Hepatocyte (in vitro differentiated cells): ENCODE results near the gene SPG11. TPM values are rescaled to one million over a fixed set of nuclear protein-coding genes. Genes with fewer than 3 reads are reported as not detected.
A peak's percentile ranks its signal among the peaks of the same experiment; 100 is the strongest.

ENCODE experiments used
- DNase-seq: peaks from one replicate; pipeline ENCODE4 v3.0.0-alpha.2; 2016; ENCODE audit warnings: low spot score
- H2AFZ ChIP-seq: fragments of 200-600 bp; sonication (generic); 2 replicates; pipeline ENCODE4 v1.6.0; 2016; ENCODE audit warnings: antibody characterized with exemption, mild to moderate bottlenecking
- H3K27ac ChIP-seq: fragments of 200-600 bp; sonication (generic); 2 replicates; pipeline ENCODE4 v1.5.1; 2016; ENCODE audit warnings: mild to moderate bottlenecking
- H3K27me3 ChIP-seq: fragments of 200-600 bp; sonication (generic); 2 replicates; pipeline ENCODE4 v1.6.1; 2016
- H3K36me3 ChIP-seq: fragments of 200-600 bp; sonication (generic); replicated peaks from 2 replicates; pipeline ENCODE4 v1.5.1; 2016; ENCODE audit warnings: low read depth; ENCODE audit not compliant: insufficient read depth
- H3K4me1 ChIP-seq: fragments of 200-600 bp; sonication (generic); 2 replicates; pipeline ENCODE4 v1.5.1; 2016; ENCODE audit warnings: mild to moderate bottlenecking, moderate library complexity; ENCODE audit not compliant: insufficient read depth
- H3K4me2 ChIP-seq: fragments of 200-600 bp; sonication (generic); 2 replicates; pipeline ENCODE4 v1.6.0; 2016
- H3K4me3 ChIP-seq: fragments of 200-600 bp; sonication (generic); 2 replicates; pipeline ENCODE4 v1.5.1; 2016; ENCODE audit warnings: mild to moderate bottlenecking
- H3K79me2 ChIP-seq: fragments of 200-600 bp; sonication (generic); 2 replicates; pipeline ENCODE4 v1.6.0; 2017; ENCODE audit warnings: mild to moderate bottlenecking
- H3K9me2 ChIP-seq: fragments of 200-600 bp; sonication (generic); replicated peaks from 2 replicates; pipeline ENCODE4 v1.6.0; 2017; ENCODE audit warnings: mild to moderate bottlenecking; ENCODE audit not compliant: insufficient read depth
- H3K9me3 ChIP-seq: fragments of 200-600 bp; sonication (generic); 2 replicates; pipeline ENCODE4 v1.5.1; 2016; ENCODE audit warnings: low read depth, mild to moderate bottlenecking
- H4K20me1 ChIP-seq: fragments of 200-600 bp; sonication (generic); 2 replicates; pipeline ENCODE4 v1.6.0; 2016; ENCODE audit warnings: mild to moderate bottlenecking; ENCODE audit not compliant: insufficient read depth, poor library complexity, severe bottlenecking
- CTCF ChIP-seq: fragments of 200-600 bp; sonication (generic); IDR thresholded peaks from 2 replicates; pipeline ENCODE4 v1.5.1; 2016; ENCODE audit warnings: antibody characterized with exemption, mild to moderate bottlenecking; ENCODE audit not compliant: poor library complexity
- EZH2 ChIP-seq: fragments of 200-600 bp; sonication (generic); IDR thresholded peaks from 2 replicates; pipeline ENCODE4 v1.6.1; 2016; ENCODE audit warnings: antibody characterized with exemption, mild to moderate bottlenecking, borderline replicate concordance
- EZH2phosphoT487 ChIP-seq: fragments of 200-600 bp; sonication (generic); IDR thresholded peaks from one replicate; pipeline ENCODE4 v1.6.1; 2018; ENCODE audit warnings: antibody characterized with exemption, mild to moderate bottlenecking, low read depth, moderate library complexity; ENCODE audit not compliant: unreplicated experiment, severe bottlenecking
- WGBS: methylation state at CpG from one replicate; pipeline ENCODE4 v1.1.6; 2016; ENCODE audit warnings: low lambda C conversion rate; ENCODE audit errors: missing lambda C conversion rate; 5-methylcytosine and 5-hydroxymethylcytosine counted together
- polyA plus RNA-seq: library from polyadenylated mRNA; unstranded; fragments of >200 nt; fragmentation: Nextera tagmentation; extraction: Ambion mirVana; gene quantifications from 2 replicates; pipeline ENCODE4 v1.2.1, GENCODE V29; 2016
- total RNA-seq: library from RNA; depleted of rRNA; stranded (reverse); fragments of >200 nt; gene quantifications from 2 replicates; pipeline ENCODE4 v1.2.3, GENCODE V29; 2014

SPG11 gene
- total and polyA plus RNA-seq, 2 experiments from 2014 or later = 28.2 to 70.3 TPM

GRCh38 chr15:44666210-44667038 is 3.0 kb upstream of the SPG11 start:
- TF ChIP-seq CTCF = no peak
- TF ChIP-seq EZH2 = no peak
- TF ChIP-seq EZH2phosphoT487 = no peak
- Histone ChIP-seq H3K4me2 (no peak overlapping the region), H3K9me2 (no peaks in the 10 kb centered on the region), H3K4me3 (no peak overlapping the region), H3K36me3 (no peaks in the 10 kb centered on the region), H3K4me1 (peaks cover 6% of the 10 kb centered on the region), H3K79me2 (peaks cover 9% of the 10 kb centered on the region), H4K20me1 (no peaks in the 10 kb centered on the region), H3K9me3 (no peaks in the 10 kb centered on the region), H2AFZ (no peak overlapping the region), H3K27me3 (no peaks in the 10 kb centered on the region), H3K27ac (no peak overlapping the region)
- 69% methylated on average over 5 of the region's 5 CpGs for WGBS
- no peak for DNase-seq

DNA sequence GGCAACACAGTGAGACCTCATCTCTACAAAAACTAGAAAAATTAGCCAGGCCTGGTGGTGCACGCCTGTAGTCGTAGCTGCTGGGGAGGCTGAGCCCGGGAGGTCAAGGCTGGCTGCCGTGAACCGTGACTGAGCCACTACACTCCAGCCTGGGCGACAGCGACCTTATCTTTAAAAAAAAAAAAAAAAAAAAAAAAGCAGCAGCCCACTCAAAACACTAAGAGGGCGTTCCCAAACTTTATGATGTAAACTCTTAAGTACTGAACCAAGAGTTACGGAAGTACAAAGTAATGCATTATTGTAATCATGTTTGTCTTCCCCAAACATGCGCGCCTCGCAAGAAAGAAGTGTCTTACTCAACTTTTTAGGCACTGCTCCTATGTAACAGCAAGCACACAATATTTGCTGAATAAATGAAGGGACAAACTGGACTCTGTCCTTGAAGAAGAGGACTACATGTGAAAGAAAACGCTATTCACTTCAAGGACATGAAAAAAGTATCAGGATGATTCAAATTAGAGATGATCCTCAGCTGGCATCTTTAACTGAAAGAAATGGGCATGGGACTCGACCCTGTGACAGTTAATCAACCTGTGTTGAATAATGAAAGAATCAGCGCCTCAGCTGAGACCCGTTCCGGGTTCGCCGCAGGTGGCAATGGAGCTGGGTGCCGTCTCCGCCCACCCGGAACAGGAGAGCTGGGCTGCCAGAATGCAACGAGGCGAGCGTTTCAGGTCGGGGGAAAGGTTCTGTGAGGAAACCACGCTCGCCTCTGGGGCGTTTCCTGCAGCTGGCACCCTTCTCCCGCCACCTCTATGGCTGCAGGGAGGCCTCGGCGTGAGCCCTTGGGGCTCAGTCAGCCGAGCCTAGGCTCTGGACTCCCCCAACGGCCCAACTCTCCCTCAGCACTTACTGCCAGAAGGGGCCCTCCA is 718 bp downstream of the SPG11 start:
- H3K27ac ChIP-seq = peak overlapping the region; percentile 97
- H3K27me3 ChIP-seq = no peaks in the 10 kb centered on the region
- peaks cover 6% of the 10 kb centered on the region for H3K4me1 ChIP-seq
- H4K20me1 ChIP-seq = no peaks in the 10 kb centered on the region
- no peaks in the 10 kb centered on the region for H3K36me3 ChIP-seq
- H3K79me2 ChIP-seq = peaks cover 23% of the 10 kb centered on the region
- H3K9me2 ChIP-seq = no peaks in the 10 kb centered on the region
- peak overlapping the region; percentile 82 for H2AFZ ChIP-seq
- peak overlapping the region; percentile 78 for H3K4me3 ChIP-seq
- TF ChIP-seq EZH2phosphoT487 = no peak
- no peak for TF ChIP-seq EZH2
- TF ChIP-seq CTCF = no peak
- peak overlapping the region; percentile 82 for H3K4me2 ChIP-seq
- DNase-seq = peak; percentile 82
- H3K9me3 ChIP-seq = no peaks in the 10 kb centered on the region
- WGBS = 17% methylated on average over 34 of the region's 34 CpGs

- Histone ChIP-seq H3K36me3 (no peaks in the 10 kb centered on the region), H3K9me3 (no peaks in the 10 kb centered on the region), H2AFZ (no peak overlapping the region), H3K9me2 (no peaks in the 10 kb centered on the region), H3K79me2 (peaks cover 23% of the 10 kb centered on the region), H3K27ac (no peak overlapping the region), H4K20me1 (no peaks in the 10 kb centered on the region), H3K27me3 (no peaks in the 10 kb centered on the region), H3K4me2 (peak overlapping the region; percentile 82), H3K4me3 (no peak overlapping the region), H3K4me1 (peaks cover 6% of the 10 kb centered on the region)
- no peak for DNase-seq
- TF ChIP-seq EZH2 (no peak), EZH2phosphoT487 (no peak), CTCF (no peak)
Observed at GRCh38 chr15:44661576-44661975, 1.9 kb downstream of the SPG11 start.
